Activated naive CD4-positive, alpha-beta T cell treated with anti-CD3 and anti-CD28 coated beads for 36 hours (primary cell): Measurements from ENCODE around the gene OASL. TPM values are rescaled to one million over a fixed set of nuclear protein-coding genes. Genes with fewer than 3 reads are reported as not detected.

Source experiments
- CTCF ChIA-PET: fragments of 350-600 bp; sonication (Branson Sonifier 250); formaldehyde crosslinking; loops from one replicate; lab custom pipeline; 2021; ENCODE audit warnings: antibody characterized with exemption; lab: Charles Lee
- DNase-seq: peaks from one replicate; pipeline ENCODE4 v3.0.0-alpha.2; 2020
- H3K27ac Mint-ChIP-seq: one replicate; pipeline ENCODE4 v1.8.0; 2021; ENCODE audit warnings: mild to moderate bottlenecking, mixed read lengths
- H3K27me3 Mint-ChIP-seq: one replicate; pipeline ENCODE4 v1.8.0; 2021; ENCODE audit warnings: low read depth, mixed read lengths
- H3K36me3 Mint-ChIP-seq: one replicate; pipeline ENCODE4 v1.8.0; 2021; ENCODE audit warnings: low read depth, mixed read lengths
- H3K4me1 Mint-ChIP-seq: one replicate; pipeline ENCODE4 v1.8.0; 2021; ENCODE audit warnings: low read depth, mixed read lengths
- H3K4me3 Mint-ChIP-seq: one replicate; pipeline ENCODE4 v1.8.0; 2021; ENCODE audit warnings: mild to moderate bottlenecking, moderate library complexity, mixed read lengths
- H3K9me3 Mint-ChIP-seq: one replicate; pipeline ENCODE4 v1.8.0; 2021; ENCODE audit warnings: mixed read lengths
- intact Hi-C: fragments of 100-400 bp; cut with micrococcal nuclease; formaldehyde crosslinking; loops from one replicate; pipeline ENCODE4 v1.15.1; 2023
- total RNA-seq, 2 experiments: library from RNA; stranded (reverse); gene quantifications; one replicate each; pipeline ENCODE4 v1.2.3, GENCODE V29; 2021

OASL gene
- total RNA-seq, 2 experiments from 2014 or later: 12.4 to 13.4 TPM

DNA sequence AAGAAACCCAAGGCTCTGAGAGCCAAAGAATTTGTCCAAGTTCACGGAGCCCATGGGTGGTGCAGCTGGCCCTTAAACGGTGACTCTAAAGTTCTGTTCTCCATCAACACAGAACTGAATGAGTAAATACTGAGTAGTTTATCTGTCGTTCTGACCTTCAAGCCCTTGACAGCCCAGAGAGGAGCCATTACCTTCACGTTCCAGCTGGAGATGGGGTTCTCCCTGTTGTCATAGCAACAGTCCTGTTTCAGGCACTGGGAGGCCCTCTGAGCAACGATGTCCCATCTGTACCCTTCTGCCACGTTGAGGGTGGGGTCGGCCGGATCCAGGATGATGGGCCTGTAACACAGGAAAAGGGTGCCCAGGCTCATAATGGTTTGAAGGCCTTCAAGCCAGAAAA, 15.2 kb downstream of the OASL start:
- Mint-ChIP-seq H3K9me3 (no peaks in the 10 kb centered on the region), H3K36me3 (peaks cover 5% of the 10 kb centered on the region), H3K4me1 (no peaks in the 10 kb centered on the region), H3K27me3 (no peaks in the 10 kb centered on the region), H3K27ac (no peak overlapping the region), H3K4me3 (no peak overlapping the region)
- no peak for DNase-seq
- CTCF ChIA-PET: interaction anchor here (1.2 kb wide), 1 partner anchor 10 kb away, joined by 3 read pairs; no protein-coding TSS in a partner anchor
- intact Hi-C loops: no loop called here

DNA sequence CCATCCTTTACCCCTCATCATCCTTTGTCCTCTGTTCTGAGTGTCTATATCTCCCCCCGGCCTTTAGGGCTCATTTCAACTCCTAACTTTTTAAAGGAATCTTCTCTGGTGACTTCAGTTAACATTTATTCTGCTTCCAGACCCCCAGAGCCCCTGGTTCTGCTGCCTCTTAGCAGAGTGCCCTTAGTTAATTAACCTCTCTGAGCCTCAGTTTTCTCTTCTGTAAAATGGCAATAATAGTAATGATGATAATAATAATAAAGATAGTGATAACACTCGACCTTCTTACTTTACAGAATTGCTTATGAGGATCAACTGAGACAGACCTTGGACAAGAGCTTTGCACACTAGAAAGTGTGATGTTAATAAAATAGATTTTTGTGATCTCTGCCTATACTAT, 16.3 kb downstream of the OASL start:
- intact Hi-C loops: no loop called here
- Mint-ChIP-seq H3K27me3 (no peaks in the 10 kb centered on the region), H3K27ac (no peak overlapping the region), H3K36me3 (peaks cover 5% of the 10 kb centered on the region), H3K4me3 (no peak overlapping the region), H3K4me1 (no peaks in the 10 kb centered on the region), H3K9me3 (no peaks in the 10 kb centered on the region)
- no peak for DNase-seq
- CTCF ChIA-PET: no interaction called here

DNA sequence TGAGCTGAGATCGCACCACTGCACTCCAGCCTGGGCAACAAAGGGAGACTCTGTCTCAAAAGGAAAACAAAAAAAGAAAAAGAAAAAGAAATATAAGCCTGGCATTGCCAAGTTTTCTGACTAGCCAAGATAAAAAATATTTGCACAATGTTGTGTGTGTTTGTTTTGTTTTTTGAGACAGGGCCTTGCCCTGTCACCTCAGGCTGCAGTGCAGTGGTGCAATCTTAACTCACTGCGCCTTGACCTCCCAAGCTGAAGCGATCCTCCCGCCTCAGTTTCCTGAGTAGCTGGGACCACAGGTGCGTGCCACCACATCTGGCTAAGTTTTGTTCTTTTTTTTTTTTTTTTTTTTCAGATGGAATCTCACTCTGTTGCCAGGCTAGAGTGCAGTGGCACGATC, 17.3 kb downstream of the OASL start:
- H3K4me1 Mint-ChIP-seq: no peaks in the 10 kb centered on the region
- peaks cover 1% of the 10 kb centered on the region for H3K36me3 Mint-ChIP-seq

DNA sequence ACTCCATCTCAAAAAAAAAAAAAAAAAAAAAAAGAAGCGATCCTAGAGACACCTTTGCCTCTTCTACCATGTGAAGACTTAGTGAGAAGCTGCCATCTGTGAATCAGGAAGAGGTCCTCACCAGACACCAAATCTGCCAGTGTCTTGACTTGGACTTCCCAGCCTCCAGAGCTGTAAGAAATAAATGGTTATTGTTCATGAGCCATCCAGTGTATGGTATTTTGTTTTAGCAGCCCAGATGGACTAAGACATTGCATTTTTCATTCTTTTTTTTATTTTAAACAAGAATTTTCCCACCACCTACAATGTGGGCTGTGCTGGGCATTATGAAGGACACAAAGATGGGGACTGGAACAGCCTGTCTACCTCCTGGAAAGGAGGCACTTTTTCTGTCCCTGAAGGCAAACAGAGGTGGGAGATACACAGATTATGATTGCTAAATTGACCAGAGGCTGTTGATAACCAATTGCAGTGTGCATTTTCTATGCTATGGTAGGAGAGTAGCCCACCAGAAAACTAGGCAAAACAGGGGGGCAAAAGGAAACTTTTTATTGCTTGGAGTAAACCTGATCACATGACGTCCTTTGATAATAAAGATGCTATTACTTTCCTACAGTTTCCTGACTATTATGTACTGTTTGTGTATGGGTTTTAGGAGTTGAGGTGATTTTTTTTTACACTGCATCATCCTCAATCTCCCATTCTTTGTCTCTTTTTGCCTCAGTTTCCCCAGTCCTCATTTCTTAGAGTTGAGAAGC, 20.0 kb downstream of the OASL start:
- intact Hi-C loops: no loop called here
- Mint-ChIP-seq H3K27me3 (no peaks in the 10 kb centered on the region), H3K4me1 (peaks cover 17% of the 10 kb centered on the region), H3K27ac (no peak overlapping the region), H3K4me3 (no peak overlapping the region), H3K9me3 (no peaks in the 10 kb centered on the region), H3K36me3 (peaks cover 5% of the 10 kb centered on the region)
- no peak for DNase-seq
- CTCF ChIA-PET: interaction anchor here (0.5 kb wide), 1 partner anchor 41 kb away, joined by 3 read pairs; no protein-coding TSS in a partner anchor

More for the DNA sequence above, 17.3 kb downstream of the OASL start:
- intact Hi-C loops: no loop called here
- H3K27ac Mint-ChIP-seq: no peak overlapping the region
- DNase-seq: no peak
- H3K4me3 Mint-ChIP-seq: no peak overlapping the region
- CTCF ChIA-PET: no interaction called here
- H3K9me3 Mint-ChIP-seq: no peaks in the 10 kb centered on the region
- no peaks in the 10 kb centered on the region for H3K27me3 Mint-ChIP-seq

DNA sequence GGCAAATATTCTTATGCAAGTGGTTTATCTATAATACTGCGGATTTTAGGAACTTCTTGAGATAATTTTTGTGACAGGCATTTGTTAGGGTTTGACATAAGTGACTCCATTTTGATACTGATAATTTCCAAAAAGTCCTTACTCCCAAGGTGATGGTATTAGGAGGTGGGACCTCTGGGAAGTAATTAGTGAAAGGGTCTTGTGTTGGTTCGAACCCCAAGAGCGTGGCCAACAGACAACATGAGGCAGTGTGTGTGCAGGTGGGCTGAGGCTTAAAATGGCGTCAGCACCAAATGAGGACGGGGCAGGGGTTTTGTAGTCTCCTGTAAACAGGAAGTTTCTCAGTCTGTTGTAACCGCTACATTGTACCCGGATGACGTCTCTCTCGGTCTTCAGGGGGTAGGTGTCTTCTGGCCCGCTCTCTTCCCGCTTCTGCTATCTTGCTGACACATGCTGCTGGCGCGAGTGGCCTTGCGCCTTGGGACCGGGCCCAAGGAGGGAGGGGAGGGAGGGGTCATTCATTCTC, 21.0 kb downstream of the OASL start:
- Mint-ChIP-seq H3K4me3 (no peak overlapping the region), H3K4me1 (peaks cover 19% of the 10 kb centered on the region), H3K27ac (no peak overlapping the region), H3K9me3 (no peaks in the 10 kb centered on the region), H3K36me3 (peaks cover 4% of the 10 kb centered on the region), H3K27me3 (no peaks in the 10 kb centered on the region)
- CTCF ChIA-PET: no interaction called here
- no peak for DNase-seq
- intact Hi-C loops: no loop called here

DNA sequence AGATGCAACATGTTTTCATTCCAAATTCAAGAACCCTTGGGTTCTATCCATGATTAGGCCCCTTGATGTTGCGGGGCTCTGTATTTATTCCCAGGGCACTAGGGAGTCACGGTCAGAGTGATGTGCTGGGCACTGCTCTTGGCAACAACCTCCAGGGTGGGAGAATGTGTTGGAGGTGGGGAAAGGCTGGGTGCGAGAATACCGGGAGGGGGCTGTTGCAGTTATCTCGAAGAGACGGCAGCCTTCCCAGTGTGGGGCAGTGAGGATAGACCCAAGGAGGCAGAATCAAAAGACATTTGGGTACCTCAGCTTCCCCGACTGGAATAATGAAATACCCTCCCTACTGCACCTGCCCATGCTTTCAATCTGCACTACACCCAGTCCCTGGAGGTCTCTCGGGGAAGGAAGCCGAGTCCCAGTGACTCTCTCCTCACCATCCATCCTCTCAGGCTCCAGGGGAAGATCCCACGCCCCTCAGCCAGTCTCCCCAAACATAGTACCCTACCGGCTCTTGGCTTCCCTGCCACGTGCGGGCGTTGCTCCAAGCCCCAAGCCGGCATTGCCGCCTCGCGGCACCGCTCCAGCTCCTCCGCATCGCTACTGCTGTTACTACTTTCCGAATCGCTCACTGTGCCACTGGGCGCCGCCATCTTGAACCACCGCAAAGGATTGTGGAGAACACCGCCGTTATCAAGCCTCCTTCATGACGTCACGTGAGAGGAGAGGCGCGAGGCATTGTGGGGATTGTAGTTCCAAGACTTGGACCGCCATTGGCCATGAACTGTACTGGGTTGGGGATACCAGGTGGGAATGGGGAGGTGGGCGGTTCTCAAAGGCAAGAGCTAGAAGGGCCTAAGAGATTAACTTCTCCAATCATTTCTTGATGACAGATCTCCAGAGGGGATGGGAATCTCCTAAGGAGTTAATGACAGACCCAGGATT, 22.9 kb downstream of the OASL start, which contains the start of gene C12orf43:
Gene C12orf43, minus strand, starts transcription at position 663 of the 942 bp plus-strand sequence. Its CDS starts 13 bp downstream, at position 650.
- Mint-ChIP-seq H3K4me1 (peaks cover 23% of the 10 kb centered on the region), H3K27me3 (no peaks in the 10 kb centered on the region), H3K36me3 (peaks cover 11% of the 10 kb centered on the region), H3K4me3 (peak within 1 kb of the TSS; percentile 100), H3K9me3 (no peaks in the 10 kb centered on the region), H3K27ac (peak within 1 kb of the TSS; percentile 92)
- DNase-seq: peak; percentile 98
- CTCF ChIA-PET: interaction anchor here (0.7 to 1.3 kb wide), 3 partner anchors 18 to 433 kb away, joined by 3 to 4 read pairs (median 3); no protein-coding TSS in a partner anchor
- intact Hi-C loops: loop anchor here (1.0 kb wide), 2 partner anchors 18 to 44 kb away; no protein-coding TSS in a partner anchor

DNA sequence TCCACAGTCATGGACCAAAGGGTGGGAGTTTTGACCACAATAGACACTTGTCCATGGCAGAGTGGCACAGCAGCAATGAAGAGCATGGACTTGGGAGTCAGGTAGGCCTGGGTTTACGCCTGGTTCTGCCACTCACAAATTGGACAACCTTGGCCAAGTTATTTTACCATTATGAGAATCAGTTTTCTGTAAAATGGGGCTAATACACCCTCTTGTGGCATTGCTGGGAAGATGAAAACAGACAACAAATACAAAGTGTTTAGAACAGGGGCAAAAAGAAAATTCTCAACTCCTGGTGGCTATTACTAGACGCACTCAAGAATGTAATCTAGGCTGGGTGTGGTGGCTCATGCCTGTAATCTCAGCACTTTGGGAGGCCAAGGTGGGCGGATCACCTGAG, 25.3 kb downstream of the OASL start:
- H3K9me3 Mint-ChIP-seq: no peaks in the 10 kb centered on the region
- H3K4me1 Mint-ChIP-seq: peaks cover 23% of the 10 kb centered on the region
- intact Hi-C loops: no loop called here
- no peak overlapping the region for H3K4me3 Mint-ChIP-seq
- H3K27me3 Mint-ChIP-seq: no peaks in the 10 kb centered on the region
- no peak overlapping the region for H3K27ac Mint-ChIP-seq
- DNase-seq: no peak
- H3K36me3 Mint-ChIP-seq: peaks cover 16% of the 10 kb centered on the region
- CTCF ChIA-PET: interaction anchor here (0.7 to 1.5 kb wide), 2 partner anchors 8 to 205 kb away, joined by 3 read pairs; no protein-coding TSS in a partner anchor

DNA sequence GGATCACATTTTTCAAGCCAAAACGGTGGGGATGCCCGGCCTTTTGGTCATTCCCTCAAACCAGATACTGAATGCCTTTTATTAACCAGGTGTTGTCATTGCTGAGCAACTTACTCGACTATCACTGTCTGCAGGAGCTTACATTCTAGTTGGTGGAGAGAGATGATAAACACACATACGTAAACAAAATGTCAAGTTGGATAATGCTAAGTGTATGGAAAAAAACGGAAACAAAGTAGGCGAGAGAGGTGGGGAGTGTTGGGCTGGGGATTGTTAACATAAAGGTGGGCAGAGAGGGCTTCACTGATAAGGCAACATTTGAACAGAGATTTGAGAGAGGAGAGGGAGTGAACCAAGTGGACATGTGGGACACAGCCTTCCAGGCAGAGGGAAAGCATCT, 27.2 kb downstream of the OASL start:
- no peaks in the 10 kb centered on the region for H3K9me3 Mint-ChIP-seq
- CTCF ChIA-PET: interaction anchor here (1.0 kb wide), 1 partner anchor 30 kb away, joined by 6 read pairs; no protein-coding TSS in a partner anchor
- peaks cover 23% of the 10 kb centered on the region for H3K4me1 Mint-ChIP-seq
- no peak overlapping the region for H3K4me3 Mint-ChIP-seq
- no peak for DNase-seq
- peaks cover 17% of the 10 kb centered on the region for H3K36me3 Mint-ChIP-seq
- H3K27me3 Mint-ChIP-seq: no peaks in the 10 kb centered on the region
- H3K27ac Mint-ChIP-seq: no peak overlapping the region
- intact Hi-C loops: no loop called here

DNA sequence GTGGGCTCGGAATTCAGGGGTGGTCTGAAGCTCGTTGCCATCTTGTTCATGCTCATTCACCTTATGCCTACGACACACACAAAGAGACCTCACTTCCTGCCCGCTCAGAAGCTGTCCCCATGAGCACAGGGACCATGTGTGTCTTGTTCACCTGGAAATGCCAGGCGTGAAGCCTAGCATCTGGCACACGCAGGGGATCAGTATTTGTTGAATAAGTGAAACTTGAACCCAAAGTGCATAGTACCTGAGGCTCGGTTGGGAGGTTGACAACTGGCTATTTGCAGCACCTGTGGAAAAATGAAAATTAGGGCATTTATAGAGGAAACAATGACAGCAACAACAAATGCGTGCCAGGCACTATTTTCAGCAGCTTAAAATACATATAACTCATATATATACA, 28.2 kb downstream of the OASL start:
- CTCF ChIA-PET: no interaction called here

DNA sequence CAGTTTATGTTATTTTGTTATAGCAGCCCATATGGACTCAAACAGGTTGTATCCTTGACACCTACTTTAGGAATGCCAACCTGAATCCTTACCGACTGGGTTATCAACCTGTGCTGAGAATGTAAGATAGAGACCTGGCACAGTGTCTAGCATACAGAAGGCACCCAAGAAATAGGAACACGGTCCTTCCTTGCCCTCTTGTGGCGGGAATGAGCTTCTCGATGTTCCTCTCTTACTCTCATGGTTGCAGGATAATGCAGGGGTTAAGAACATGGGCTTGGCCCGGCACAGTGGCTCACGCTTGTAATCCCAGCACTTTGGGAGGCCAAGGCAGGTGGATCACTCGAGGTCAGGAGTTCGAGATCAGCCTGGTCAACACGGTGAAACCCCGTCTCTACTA, 29.3 kb downstream of the OASL start:
- no peak overlapping the region for H3K4me3 Mint-ChIP-seq
- CTCF ChIA-PET: interaction anchor here (0.7 kb wide), 1 partner anchor 508 kb away, joined by 3 read pairs; no protein-coding TSS in a partner anchor
- peak; percentile 28 for DNase-seq
- H3K27me3 Mint-ChIP-seq: no peaks in the 10 kb centered on the region
- intact Hi-C loops: no loop called here
- peaks cover 8% of the 10 kb centered on the region for H3K4me1 Mint-ChIP-seq
- H3K27ac Mint-ChIP-seq: no peak overlapping the region
- peaks cover 23% of the 10 kb centered on the region for H3K36me3 Mint-ChIP-seq
- H3K9me3 Mint-ChIP-seq: no peaks in the 10 kb centered on the region

More for the DNA sequence above, 28.2 kb downstream of the OASL start:
- Mint-ChIP-seq H3K9me3 (no peaks in the 10 kb centered on the region), H3K27me3 (no peaks in the 10 kb centered on the region), H3K4me3 (no peak overlapping the region), H3K36me3 (peaks cover 16% of the 10 kb centered on the region), H3K27ac (no peak overlapping the region), H3K4me1 (peaks cover 17% of the 10 kb centered on the region)
- intact Hi-C loops: no loop called here
- DNase-seq: no peak

DNA sequence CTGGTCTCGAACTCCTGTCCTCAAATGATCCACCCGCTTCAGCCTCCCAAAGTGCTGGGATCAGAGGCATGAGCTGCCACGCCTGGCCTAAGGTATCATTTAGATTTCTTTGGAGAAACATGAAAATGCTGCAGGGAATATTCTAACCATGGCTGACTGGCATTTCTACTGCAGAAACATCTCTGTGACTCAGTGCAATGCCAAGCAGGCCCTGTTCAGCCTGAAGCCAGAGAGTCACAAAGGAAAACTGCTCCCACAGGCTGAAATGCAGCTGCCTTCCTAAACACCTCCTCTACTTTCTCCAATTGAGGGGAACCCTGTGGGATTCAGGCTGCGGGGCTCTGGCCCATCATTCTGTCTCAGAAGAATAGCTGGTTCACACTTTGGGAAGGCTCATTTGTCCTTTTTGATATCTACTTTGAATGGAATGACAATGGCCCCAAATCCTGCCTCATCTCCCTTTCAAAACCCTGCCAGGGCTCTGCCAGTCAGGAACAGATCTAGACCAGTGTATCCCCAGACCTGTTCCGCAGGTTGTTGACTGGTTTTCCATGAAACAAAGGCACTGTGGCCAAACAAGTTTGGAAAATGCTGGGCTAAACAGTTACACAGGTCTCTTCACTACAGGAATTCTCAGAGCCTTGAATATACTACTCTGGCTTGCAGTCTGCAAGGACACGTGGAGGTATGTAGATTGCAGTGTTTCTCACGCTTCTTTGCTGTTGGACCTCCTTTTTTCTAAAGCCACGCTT, 30.5 kb downstream of the OASL start:
- intact Hi-C loops: no loop called here
- DNase-seq: no peak
- Mint-ChIP-seq H3K27ac (no peak overlapping the region), H3K9me3 (no peaks in the 10 kb centered on the region), H3K27me3 (no peaks in the 10 kb centered on the region), H3K4me1 (peaks cover 4% of the 10 kb centered on the region), H3K36me3 (peaks cover 31% of the 10 kb centered on the region), H3K4me3 (no peak overlapping the region)
- CTCF ChIA-PET: interaction anchor here (0.6 to 0.7 kb wide), 2 partner anchors 103 to 238 kb away, joined by 3 read pairs; no protein-coding TSS in a partner anchor
